ENCODE measurements around the gene TMEM184A. TPM values are rescaled to one million over a fixed set of nuclear protein-coding genes. Genes with fewer than 3 reads are reported as not detected.

TMEM184A gene
- polyA plus RNA-seq, 4 donors = 30.0 to 55.0 (median 44.3) TPM

DNA sequence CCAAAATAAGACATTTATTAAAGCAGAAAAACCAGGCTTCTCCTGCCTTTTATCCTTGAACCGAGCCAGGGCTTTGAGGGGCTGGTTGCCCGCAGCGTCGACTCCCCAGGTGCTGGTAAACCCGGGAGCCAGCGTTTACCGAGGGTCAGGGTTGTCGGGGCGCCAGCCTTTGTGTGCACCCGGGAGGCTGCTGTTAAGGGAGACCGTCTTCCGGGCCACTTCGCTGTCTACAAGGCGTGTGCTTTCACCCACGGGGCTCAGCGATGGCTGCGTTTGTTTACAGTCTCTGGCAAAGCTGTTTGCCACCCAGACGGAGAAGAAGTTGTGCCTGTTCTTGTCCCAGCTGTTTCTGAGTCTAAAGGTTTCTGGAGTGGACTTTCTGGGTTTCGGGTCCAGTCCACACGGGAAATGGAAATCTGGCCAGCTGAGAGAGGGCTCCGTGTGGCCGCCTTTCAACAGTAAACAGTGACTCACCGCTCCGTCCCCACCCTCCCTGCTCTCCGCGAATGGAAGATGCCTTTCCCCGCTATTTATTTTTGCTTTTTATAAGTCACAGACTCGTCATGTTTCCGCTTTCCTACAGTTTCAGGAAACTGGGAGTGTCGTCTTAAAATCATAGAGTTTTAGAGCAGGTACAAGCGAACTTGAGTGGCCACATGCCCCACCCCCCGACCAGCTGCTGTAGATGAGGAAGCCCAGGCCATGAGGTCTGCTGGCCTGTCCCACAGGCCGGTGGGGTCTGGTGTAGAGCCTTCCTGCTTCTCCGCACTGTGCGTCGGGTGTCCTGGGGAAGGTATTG is 23.4 kb downstream of the TMEM184A start:
- Histone ChIP-seq H3K9me3 (ENCODE audit: control insufficient read depth in 2 of 2, insufficient read depth in 1 of 2, low read depth in 1 of 2, low read length in 1 of 2) (no peaks in the 10 kb centered on the region), H3K4me3 (ENCODE audit: low read depth in 1 of 3, low read length in 3 of 3) (peak overlapping the region; percentile 67 to 94 (median 81)), H3K27me3 (ENCODE audit: control insufficient read depth in 3 of 3, insufficient read depth in 3 of 3, low read length in 3 of 3) (no peaks in the 10 kb centered on the region), H3K36me3 (ENCODE audit: control insufficient read depth in 3 of 3, insufficient read depth in 2 of 3, low read depth in 1 of 3, low read length in 3 of 3) (peaks cover 0 to 43% (median 0%) of the 10 kb centered on the region in 3 donors), H3K4me1 (ENCODE audit: control insufficient read depth in 3 of 3, insufficient read depth in 2 of 3, low read depth in 1 of 3, low read length in 2 of 3) (peaks cover 3 to 47% (median 18%) of the 10 kb centered on the region in 3 donors), H3K27ac (ENCODE audit: low read depth in 1 of 3, low read length in 2 of 3) (peak overlapping the region; percentile 96 to 98 (median 97))
- FAIRE-seq = no peak
- DNase-seq = peak; percentile 93 to 97
- WGBS, 3 donors = 2 to 3% (median 3%) methylated on average over 36 of the region's 36 CpGs

DNA sequence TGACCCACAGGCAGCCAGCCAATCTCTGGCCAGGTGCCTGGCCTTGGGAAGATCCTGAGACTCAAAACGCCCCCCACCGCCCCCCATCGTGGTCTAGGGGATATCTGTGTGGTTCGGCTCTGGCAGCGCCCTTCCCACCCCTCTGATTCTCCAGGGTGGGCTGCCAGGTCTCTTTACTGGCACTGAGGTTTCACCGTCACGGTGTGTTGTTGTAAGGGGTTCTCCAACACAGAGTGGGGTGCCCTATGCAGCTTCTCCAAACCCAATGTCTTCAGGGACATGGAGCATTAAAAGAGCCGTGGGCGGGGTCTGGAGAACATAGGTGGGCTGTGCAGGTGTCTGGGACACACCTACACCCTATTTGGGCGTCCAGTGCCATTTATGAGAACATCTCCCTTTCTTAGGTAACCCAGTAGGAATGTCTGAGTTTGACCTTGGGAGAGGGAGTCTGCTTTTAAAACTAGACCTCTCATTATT is 24.0 kb downstream of the TMEM184A start:
- no peak for FAIRE-seq
- H3K9me3 ChIP-seq (ENCODE audit: control insufficient read depth in 2 of 2, insufficient read depth in 1 of 2, low read depth in 1 of 2, low read length in 1 of 2) = no peaks in the 10 kb centered on the region
- WGBS, 3 donors = 5 to 21% (median 7%) methylated on average over 10 of the region's 10 CpGs
- peak overlapping the region; percentile 67 to 94 (median 81) for H3K4me3 ChIP-seq (ENCODE audit: low read depth in 1 of 3, low read length in 3 of 3)
- peak overlapping the region; percentile 96 to 98 (median 97) for H3K27ac ChIP-seq (ENCODE audit: low read depth in 1 of 3, low read length in 2 of 3)
- DNase-seq = peak in 1 of 2 donors; percentile 48
- peaks cover 0 to 40% (median 0%) of the 10 kb centered on the region in 3 donors for H3K36me3 ChIP-seq (ENCODE audit: control insufficient read depth in 3 of 3, insufficient read depth in 2 of 3, low read depth in 1 of 3, low read length in 3 of 3)
- H3K4me1 ChIP-seq (ENCODE audit: control insufficient read depth in 3 of 3, insufficient read depth in 2 of 3, low read depth in 1 of 3, low read length in 2 of 3) = peaks cover 0 to 42% (median 18%) of the 10 kb centered on the region in 3 donors
- H3K27me3 ChIP-seq (ENCODE audit: control insufficient read depth in 3 of 3, insufficient read depth in 3 of 3, low read length in 3 of 3) = no peaks in the 10 kb centered on the region

DNA sequence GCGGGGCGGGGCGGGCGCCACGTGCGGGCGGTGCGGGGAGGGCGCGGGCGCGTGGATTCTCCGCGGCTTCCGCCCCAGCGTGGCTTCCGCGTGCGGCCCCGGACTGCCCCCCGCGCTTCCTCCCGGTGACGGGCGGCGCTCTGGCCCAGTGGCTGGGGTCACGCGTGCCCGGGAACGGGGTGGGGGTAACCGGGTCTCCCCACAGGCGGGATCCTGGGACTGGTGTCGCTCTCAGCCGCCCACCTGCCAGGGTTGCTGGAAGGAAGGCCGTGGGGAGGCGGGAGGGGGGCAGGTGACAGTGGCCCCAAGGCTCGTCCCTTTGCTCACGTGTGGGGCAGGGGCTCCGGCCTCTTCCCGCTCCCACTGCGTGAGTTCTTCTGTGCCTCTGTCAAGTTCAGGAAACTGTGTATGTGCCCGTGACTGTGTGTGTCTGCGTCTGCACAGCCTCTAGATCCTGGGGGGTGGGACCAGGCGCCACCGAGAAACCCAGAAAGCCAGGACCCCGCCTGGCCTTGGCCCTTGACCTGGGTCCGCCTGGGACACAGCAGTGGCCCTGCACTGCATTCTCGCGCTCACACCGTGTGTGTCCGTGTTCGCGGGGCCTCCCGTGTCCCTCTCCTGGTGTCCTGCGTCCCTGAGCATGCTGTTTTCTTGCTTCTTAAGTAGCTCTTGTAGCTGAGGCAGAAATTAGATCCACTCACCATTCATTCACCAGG is 24.6 kb downstream of the TMEM184A start:
- Histone ChIP-seq H3K4me3 (ENCODE audit: low read depth in 1 of 3, low read length in 3 of 3) (peak overlapping the region; percentile 67 to 94 (median 81)), H3K4me1 (ENCODE audit: control insufficient read depth in 3 of 3, insufficient read depth in 2 of 3, low read depth in 1 of 3, low read length in 2 of 3) (peaks cover 0 to 36% (median 15%) of the 10 kb centered on the region in 3 donors), H3K9me3 (ENCODE audit: control insufficient read depth in 2 of 2, insufficient read depth in 1 of 2, low read depth in 1 of 2, low read length in 1 of 2) (no peaks in the 10 kb centered on the region), H3K27ac (ENCODE audit: low read depth in 1 of 3, low read length in 2 of 3) (peak overlapping the region; percentile 96 to 98 (median 97)), H3K36me3 (ENCODE audit: control insufficient read depth in 3 of 3, insufficient read depth in 2 of 3, low read depth in 1 of 3, low read length in 3 of 3) (peaks cover 0 to 35% (median 0%) of the 10 kb centered on the region in 3 donors), H3K27me3 (ENCODE audit: control insufficient read depth in 3 of 3, insufficient read depth in 3 of 3, low read length in 3 of 3) (no peaks in the 10 kb centered on the region)
- 0 to 3% (median 1%) methylated on average over 26 to 55 of the region's 55 CpGs for WGBS, 3 donors
- FAIRE-seq (no peak), DNase-seq (peak; percentile 51 to 72)

DNA sequence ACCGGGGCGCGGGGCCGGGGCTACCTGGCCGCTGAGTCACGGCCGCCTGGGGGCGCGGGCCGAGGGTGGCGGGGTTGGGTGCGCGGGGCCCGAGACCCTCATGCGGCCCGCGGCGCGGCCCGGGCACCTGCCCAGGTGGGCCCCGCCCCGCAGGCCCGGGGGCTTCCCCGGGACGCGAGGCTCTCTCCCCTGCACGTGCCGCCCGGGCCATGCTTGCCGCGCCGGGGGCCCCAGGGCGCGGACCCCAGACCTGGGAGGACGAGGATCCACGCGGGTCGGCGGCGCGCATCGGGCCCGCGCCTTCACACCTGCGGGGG is 25.1 kb downstream of the TMEM184A start:
- H3K4me1 ChIP-seq (ENCODE audit: control insufficient read depth in 3 of 3, insufficient read depth in 2 of 3, low read depth in 1 of 3, low read length in 2 of 3) = peaks cover 0 to 33% (median 13%) of the 10 kb centered on the region in 3 donors
- H3K4me3 ChIP-seq (ENCODE audit: low read depth in 1 of 3, low read length in 3 of 3) = peak overlapping the region; percentile 67 to 94 (median 81)
- peak in 1 of 2 donors; percentile 59 for DNase-seq
- H3K9me3 ChIP-seq (ENCODE audit: control insufficient read depth in 2 of 2, insufficient read depth in 1 of 2, low read depth in 1 of 2, low read length in 1 of 2) = no peaks in the 10 kb centered on the region
- 1% methylated on average over 16 to 45 of the region's 45 CpGs; no CpG with 5 or more reads in 1 of the 3 donors for WGBS, 3 donors
- peak overlapping the region; percentile 38 to 98 (median 96) for H3K27ac ChIP-seq (ENCODE audit: low read depth in 1 of 3, low read length in 2 of 3)
- no peak for FAIRE-seq
- no peaks in the 10 kb centered on the region for H3K27me3 ChIP-seq (ENCODE audit: control insufficient read depth in 3 of 3, insufficient read depth in 3 of 3, low read length in 3 of 3)
- H3K36me3 ChIP-seq (ENCODE audit: control insufficient read depth in 3 of 3, insufficient read depth in 2 of 3, low read depth in 1 of 3, low read length in 3 of 3) = peaks cover 0 to 30% (median 0%) of the 10 kb centered on the region in 3 donors

DNA sequence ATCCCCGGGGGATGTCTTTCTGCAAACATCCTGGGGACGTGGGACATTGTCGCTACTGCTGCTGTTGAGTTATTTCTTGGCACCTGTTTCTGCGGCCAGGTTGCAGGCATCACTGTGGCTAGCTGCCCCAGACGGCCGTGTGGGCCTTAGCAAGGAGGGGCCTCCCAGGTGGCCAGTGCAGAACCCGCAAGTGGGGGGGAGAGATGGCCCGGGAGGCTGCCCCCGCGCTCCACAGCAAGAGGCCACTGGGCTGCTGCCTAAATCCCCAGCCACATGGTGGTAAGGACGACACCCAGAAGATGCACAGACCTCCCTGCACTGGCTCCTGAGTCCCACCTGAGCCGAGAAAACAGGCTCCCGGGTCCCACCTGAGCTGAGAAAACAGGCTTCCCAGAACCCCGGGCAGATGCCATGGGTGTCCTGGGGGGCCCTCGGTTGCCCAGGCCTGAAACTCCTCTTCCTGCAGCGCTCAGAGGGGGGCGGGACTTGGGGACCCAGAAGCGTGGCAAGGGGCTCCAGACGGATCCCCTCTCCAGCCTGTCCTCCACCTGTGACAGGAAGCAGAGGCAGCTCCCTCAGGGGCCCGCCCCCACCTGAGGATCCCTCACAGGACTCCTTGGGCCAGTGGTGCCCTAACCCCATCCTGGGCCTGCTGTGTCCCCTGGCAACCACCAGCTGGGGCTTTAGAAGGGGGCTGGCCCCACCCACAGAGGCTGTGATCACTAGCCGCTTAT is 26.5 kb downstream of the TMEM184A start:
- no peak overlapping the region for H3K27ac ChIP-seq (ENCODE audit: low read depth in 1 of 3, low read length in 2 of 3)
- H3K4me3 ChIP-seq (ENCODE audit: low read depth in 1 of 3, low read length in 3 of 3) = no peak overlapping the region
- no peak for FAIRE-seq

DNA sequence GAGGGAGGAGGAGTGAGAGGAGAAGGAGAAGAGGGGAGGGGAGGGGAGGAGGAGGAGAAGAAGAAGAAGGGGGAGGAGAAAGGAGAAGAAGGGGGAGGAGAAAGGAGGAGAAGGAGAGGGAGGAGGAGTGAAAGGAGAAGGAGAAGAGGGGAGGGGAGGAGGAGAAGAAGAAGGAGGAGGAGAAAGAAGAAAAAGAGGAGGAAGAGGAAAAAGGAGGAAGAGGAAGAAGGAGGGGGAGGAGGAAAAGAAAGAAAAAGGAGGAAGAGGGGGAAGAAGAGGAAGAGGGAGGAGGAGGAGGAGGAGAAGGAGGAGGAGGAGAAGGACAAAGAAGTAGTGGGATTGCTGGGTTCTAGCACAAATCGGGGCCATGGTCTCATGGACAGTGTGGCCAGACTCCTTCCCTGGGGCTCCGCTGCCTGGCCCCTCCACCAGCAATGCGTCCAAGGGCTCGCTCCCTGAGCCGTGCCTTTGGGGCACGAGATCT is 29.7 kb downstream of the TMEM184A start:
- FAIRE-seq (no peak), DNase-seq (peak in 1 of 2 donors; percentile 84)
- H3K4me3 ChIP-seq (ENCODE audit: low read depth in 1 of 3, low read length in 3 of 3) = no peak overlapping the region
- H3K36me3 ChIP-seq (ENCODE audit: control insufficient read depth in 3 of 3, insufficient read depth in 2 of 3, low read depth in 1 of 3, low read length in 3 of 3) = no peaks in the 10 kb centered on the region
- WGBS, 3 donors = 65 to 85% (median 80%) methylated on average over 6 of the region's 6 CpGs
- no peak overlapping the region for H3K27ac ChIP-seq (ENCODE audit: low read depth in 1 of 3, low read length in 2 of 3)
- peaks cover 0 to 1% (median 0%) of the 10 kb centered on the region in 3 donors for H3K27me3 ChIP-seq (ENCODE audit: control insufficient read depth in 3 of 3, insufficient read depth in 3 of 3, low read length in 3 of 3)
- peaks cover 0 to 33% (median 0%) of the 10 kb centered on the region in 3 donors for H3K4me1 ChIP-seq (ENCODE audit: control insufficient read depth in 3 of 3, insufficient read depth in 2 of 3, low read depth in 1 of 3, low read length in 2 of 3)
- no peaks in the 10 kb centered on the region for H3K9me3 ChIP-seq (ENCODE audit: control insufficient read depth in 2 of 2, insufficient read depth in 1 of 2, low read depth in 1 of 2, low read length in 1 of 2)

More for the DNA sequence above, 26.5 kb downstream of the TMEM184A start:
- peaks cover 0 to 16% (median 0%) of the 10 kb centered on the region in 3 donors for H3K36me3 ChIP-seq (ENCODE audit: control insufficient read depth in 3 of 3, insufficient read depth in 2 of 3, low read depth in 1 of 3, low read length in 3 of 3)
- no peaks in the 10 kb centered on the region for H3K27me3 ChIP-seq (ENCODE audit: control insufficient read depth in 3 of 3, insufficient read depth in 3 of 3, low read length in 3 of 3)
- no peak for DNase-seq
- H3K4me1 ChIP-seq (ENCODE audit: control insufficient read depth in 3 of 3, insufficient read depth in 2 of 3, low read depth in 1 of 3, low read length in 2 of 3) = peaks cover 0 to 37% (median 13%) of the 10 kb centered on the region in 3 donors
- no peaks in the 10 kb centered on the region for H3K9me3 ChIP-seq (ENCODE audit: control insufficient read depth in 2 of 2, insufficient read depth in 1 of 2, low read depth in 1 of 2, low read length in 1 of 2)
- WGBS, 3 donors = 71 to 74% (median 72%) methylated on average over 21 of the region's 21 CpGs

DNA sequence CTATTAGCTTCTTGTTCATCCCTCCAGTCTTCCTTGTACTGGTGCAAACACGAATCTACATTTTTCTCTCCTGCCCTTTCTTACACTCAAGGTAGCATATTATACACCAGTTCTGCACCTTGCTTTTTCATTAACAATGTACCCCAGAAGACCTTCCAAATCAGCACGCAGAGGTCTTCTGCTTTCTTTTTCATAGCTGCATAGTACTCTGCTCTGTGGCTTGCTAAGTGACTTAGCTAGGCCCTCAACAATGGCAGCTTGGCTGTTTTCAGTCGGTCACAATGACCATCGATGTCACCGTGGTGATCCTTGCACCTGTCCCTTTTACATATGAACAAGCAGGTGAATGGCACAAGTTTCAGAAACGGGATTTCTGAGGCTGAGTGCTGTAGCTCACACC is 30.6 kb downstream of the TMEM184A start:
- peaks cover 0 to 1% (median 0%) of the 10 kb centered on the region in 3 donors for H3K27me3 ChIP-seq (ENCODE audit: control insufficient read depth in 3 of 3, insufficient read depth in 3 of 3, low read length in 3 of 3)
- peaks cover 0 to 33% (median 0%) of the 10 kb centered on the region in 3 donors for H3K4me1 ChIP-seq (ENCODE audit: control insufficient read depth in 3 of 3, insufficient read depth in 2 of 3, low read depth in 1 of 3, low read length in 2 of 3)
- peak overlapping the region in 1 of 3 donors; percentile 53 for H3K27ac ChIP-seq (ENCODE audit: low read depth in 1 of 3, low read length in 2 of 3)
- FAIRE-seq (no peak), DNase-seq (no peak)
- no peak overlapping the region for H3K4me3 ChIP-seq (ENCODE audit: low read depth in 1 of 3, low read length in 3 of 3)
- 89 to 93% (median 93%) methylated on average over 6 of the region's 6 CpGs for WGBS, 3 donors
- H3K9me3 ChIP-seq (ENCODE audit: control insufficient read depth in 2 of 2, insufficient read depth in 1 of 2, low read depth in 1 of 2, low read length in 1 of 2) = peaks cover 0 to 3% of the 10 kb centered on the region in 2 donors
- no peaks in the 10 kb centered on the region for H3K36me3 ChIP-seq (ENCODE audit: control insufficient read depth in 3 of 3, insufficient read depth in 2 of 3, low read depth in 1 of 3, low read length in 3 of 3)

All from small intestine (tissue), 7 donors.